GM21786 (cell line): ENCODE results near the gene IMMP2L.

Experiments
- ATAC-seq: cut with Tn5 transposase; IDR thresholded peaks from one replicate; pipeline ENCODE4 v1.9.1; 2021; ENCODE audit not compliant: unreplicated experiment

IMMP2L gene

GRCh38 chr7:111229181-111229740, 333.0 kb downstream of the IMMP2L start:
- no peak for ATAC-seq

GRCh38 chr7:111228437-111228836, 333.9 kb downstream of the IMMP2L start:
- ATAC-seq = no peak

- ATAC-seq = no peak
Observed at GRCh38 chr7:111226800-111227199, 335.5 kb downstream of the IMMP2L start.

- no peak for ATAC-seq
Observed at GRCh38 chr7:111224354-111225231, 337.7 kb downstream of the IMMP2L start.

GRCh38 chr7:111223802-111224253, 338.5 kb downstream of the IMMP2L start:
- no peak for ATAC-seq

GRCh38 chr7:111215550-111215949, 346.7 kb downstream of the IMMP2L start:
- ATAC-seq = no peak

- ATAC-seq = no peak
Observed at GRCh38 chr7:111212857-111213523, 349.3 kb downstream of the IMMP2L start.

GRCh38 chr7:111210996-111211395, 351.3 kb downstream of the IMMP2L start:
- ATAC-seq = no peak

GRCh38 chr7:111210043-111210442, 352.2 kb downstream of the IMMP2L start:
- ATAC-seq = no peak

- no peak for ATAC-seq
Observed at GRCh38 chr7:111205251-111205650, 357.0 kb downstream of the IMMP2L start.

GRCh38 chr7:111202321-111202720, 360.0 kb downstream of the IMMP2L start:
- ATAC-seq = no peak

- ATAC-seq = no peak
Observed at GRCh38 chr7:111199643-111200042, 362.6 kb downstream of the IMMP2L start.

GRCh38 chr7:111198255-111198654, 364.0 kb downstream of the IMMP2L start:
- ATAC-seq = no peak

- no peak for ATAC-seq
Observed at GRCh38 chr7:111196655-111197054, 365.6 kb downstream of the IMMP2L start.

GRCh38 chr7:111192614-111193413, 369.5 kb downstream of the IMMP2L start:
- ATAC-seq = no peak

GRCh38 chr7:111190804-111191203, 371.5 kb downstream of the IMMP2L start:
- ATAC-seq = no peak

GRCh38 chr7:111184987-111185386, 377.3 kb downstream of the IMMP2L start:
- no peak for ATAC-seq

- ATAC-seq = no peak
Observed at GRCh38 chr7:111183321-111183720, 379.0 kb downstream of the IMMP2L start.

- ATAC-seq = no peak
Observed at GRCh38 chr7:111180338-111180737, 382.0 kb downstream of the IMMP2L start.

GRCh38 chr7:111175908-111176441, 386.3 kb downstream of the IMMP2L start:
- no peak for ATAC-seq

- ATAC-seq = no peak
Observed at GRCh38 chr7:111174510-111174909, 387.8 kb downstream of the IMMP2L start.
